Measurements from ENCODE around the gene AOPEP.

The AOPEP gene

DNA sequence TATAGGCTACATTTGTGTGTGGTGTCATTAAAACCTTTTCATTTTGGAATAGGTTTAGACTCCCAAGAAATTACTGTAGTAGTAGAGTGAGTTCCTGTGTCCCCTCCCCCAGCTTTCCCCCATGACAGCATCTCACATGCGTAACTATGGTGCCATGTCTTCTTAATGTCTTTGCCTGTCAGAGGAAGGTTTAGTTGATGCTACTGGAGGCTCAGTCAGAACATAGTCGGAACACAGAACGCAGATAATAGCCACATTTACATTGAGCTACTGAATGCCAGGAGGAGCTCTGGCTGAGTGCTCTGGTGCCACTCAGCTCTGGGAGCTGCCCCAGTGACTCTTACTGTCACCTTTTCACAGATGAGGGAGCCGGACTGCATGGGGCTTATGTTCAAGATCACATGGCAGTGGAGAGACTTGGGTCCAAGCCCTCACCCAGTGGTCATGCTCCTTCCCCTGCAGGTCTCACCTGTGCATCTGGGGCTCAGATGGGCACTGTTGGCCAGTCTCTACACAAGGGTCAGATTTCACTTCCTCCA, 223.6 kb downstream of the AOPEP start:
- DNase-seq (ENCODE audit: extremely low read depth, low read depth): no peak
- H3K4me3 ChIP-seq (replicated peaks; ENCODE audit: low read depth, low read length): no peak overlapping the region
- TF ChIP-seq, protein P1, sequence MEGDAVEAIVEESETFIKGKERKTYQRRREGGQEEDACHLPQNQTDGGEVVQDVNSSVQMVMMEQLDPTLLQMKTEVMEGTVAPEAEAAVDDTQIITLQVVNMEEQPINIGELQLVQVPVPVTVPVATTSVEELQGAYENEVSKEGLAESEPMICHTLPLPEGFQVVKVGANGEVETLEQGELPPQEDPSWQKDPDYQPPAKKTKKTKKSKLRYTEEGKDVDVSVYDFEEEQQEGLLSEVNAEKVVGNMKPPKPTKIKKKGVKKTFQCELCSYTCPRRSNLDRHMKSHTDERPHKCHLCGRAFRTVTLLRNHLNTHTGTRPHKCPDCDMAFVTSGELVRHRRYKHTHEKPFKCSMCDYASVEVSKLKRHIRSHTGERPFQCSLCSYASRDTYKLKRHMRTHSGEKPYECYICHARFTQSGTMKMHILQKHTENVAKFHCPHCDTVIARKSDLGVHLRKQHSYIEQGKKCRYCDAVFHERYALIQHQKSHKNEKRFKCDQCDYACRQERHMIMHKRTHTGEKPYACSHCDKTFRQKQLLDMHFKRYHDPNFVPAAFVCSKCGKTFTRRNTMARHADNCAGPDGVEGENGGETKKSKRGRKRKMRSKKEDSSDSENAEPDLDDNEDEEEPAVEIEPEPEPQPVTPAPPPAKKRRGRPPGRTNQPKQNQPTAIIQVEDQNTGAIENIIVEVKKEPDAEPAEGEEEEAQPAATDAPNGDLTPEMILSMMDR (IDR thresholded peaks at IDR 0.05; ENCODE audit: low read depth, low read length, missing control alignments): no peak

DNA sequence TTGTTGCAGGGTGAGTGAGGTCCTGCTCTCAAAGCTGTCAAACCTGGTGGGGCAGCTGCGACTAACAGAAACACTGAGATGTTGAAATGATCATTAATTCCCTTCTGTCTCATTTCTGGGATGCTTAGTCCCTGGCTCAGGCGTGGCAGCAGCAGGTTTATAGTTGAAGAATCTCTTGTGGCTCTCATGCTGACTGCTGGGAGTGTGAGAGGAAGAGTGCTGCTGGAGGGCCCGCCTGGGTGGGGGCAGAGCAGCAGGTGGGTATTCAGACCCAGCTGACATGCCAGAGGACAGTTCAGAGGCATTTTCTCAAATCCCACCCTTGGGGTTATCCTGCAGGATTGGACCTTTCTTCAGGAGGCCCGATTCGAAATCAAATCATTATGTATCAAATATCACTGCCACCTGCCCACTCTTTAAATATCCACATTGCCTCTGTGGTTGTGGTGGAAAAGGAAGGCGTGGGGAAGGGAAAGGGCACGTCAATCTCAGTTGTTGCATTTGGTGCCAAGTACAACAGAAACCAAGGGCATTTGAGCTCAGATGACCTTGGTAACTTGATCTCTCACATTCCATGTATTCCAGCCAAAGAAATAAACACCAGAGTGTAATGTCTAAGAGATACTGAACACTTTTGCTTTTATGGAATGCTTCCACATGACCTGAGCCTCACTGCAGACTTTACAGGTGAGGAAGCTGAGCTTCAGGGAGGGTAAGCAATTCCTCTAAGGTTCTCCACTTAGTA, 224.3 kb downstream of the AOPEP start:
- TF ChIP-seq, protein P1 (IDR thresholded peaks at IDR 0.05; ENCODE audit: low read depth, low read length, missing control alignments): no peak
- no peak for DNase-seq (ENCODE audit: extremely low read depth, low read depth)

DNA sequence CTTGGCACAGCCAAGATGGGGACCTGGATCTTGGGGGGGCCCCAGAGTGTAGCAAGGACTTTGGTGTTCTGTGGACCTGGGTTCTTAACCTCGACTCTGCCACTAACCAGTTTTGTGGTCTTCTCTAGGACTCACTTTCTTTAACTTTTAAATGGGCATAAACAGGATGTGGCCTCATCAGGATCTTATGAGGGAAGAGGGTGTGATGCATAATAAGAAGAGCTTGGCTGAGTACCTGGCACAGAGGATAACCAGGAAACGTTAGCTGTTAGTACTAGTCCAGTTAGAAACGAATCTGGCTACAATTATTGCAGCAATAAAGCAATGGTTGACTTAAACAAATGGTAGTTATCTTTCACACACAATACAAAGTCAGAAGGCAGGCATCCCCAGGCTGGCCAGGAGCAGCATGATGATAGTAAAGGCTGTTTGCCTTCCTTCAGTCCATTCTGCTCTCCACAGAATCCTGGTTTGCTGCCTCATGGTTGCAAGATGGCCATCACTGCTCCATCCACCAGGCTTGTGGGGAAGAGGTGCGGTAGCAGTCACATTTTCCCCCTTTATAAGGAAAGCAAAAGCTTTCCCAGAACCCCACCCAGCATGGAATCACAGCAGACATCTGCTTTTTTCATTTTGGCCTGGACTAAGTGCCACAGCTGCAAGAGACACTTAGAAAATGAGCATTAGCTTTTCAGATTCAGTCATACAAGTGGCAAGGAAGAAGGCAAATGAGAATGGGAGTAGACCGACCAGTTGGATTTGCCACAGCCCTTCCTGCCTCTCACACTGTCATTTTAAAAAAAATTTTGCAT, 225.0 kb downstream of the AOPEP start:
- no peak overlapping the region for H3K4me3 ChIP-seq (replicated peaks; ENCODE audit: low read depth, low read length)
- TF ChIP-seq, protein P1 (IDR thresholded peaks at IDR 0.05; ENCODE audit: low read depth, low read length, missing control alignments): no peak
- DNase-seq (ENCODE audit: extremely low read depth, low read depth): no peak

More for the DNA sequence above, 224.3 kb downstream of the AOPEP start:
- no peak overlapping the region for H3K4me3 ChIP-seq (replicated peaks; ENCODE audit: low read depth, low read length)

GRCh38 chr9:94952565-94953373, 226.3 kb downstream of the AOPEP start:
- TF ChIP-seq, protein P1 (IDR thresholded peaks at IDR 0.05; ENCODE audit: low read depth, low read length, missing control alignments): no peak
- DNase-seq (ENCODE audit: extremely low read depth, low read depth): no peak
- H3K4me3 ChIP-seq (replicated peaks; ENCODE audit: low read depth, low read length): no peak overlapping the region

DNA sequence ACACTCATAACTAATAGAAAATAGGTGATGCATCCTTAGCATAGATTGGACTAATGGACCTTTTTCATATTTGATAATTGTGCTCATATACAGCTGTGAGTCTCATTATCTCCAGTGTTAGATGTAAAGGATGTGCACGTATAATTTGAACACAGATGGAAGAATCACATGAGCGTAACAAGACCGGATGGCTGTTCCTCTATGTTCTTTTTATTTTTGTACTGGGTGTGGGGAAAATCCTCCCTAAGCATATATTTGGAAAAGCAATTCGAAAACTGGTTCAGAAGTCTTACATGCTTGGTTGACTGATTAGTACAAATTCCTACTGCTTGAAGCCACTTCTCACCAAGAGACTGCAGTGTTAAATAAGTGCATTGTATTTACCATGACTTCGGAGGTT, 230.2 kb downstream of the AOPEP start:
- H3K4me3 ChIP-seq (replicated peaks; ENCODE audit: low read depth, low read length): no peak overlapping the region
- TF ChIP-seq, protein P1 (IDR thresholded peaks at IDR 0.05; ENCODE audit: low read depth, low read length, missing control alignments): no peak
- no peak for DNase-seq (ENCODE audit: extremely low read depth, low read depth)

DNA sequence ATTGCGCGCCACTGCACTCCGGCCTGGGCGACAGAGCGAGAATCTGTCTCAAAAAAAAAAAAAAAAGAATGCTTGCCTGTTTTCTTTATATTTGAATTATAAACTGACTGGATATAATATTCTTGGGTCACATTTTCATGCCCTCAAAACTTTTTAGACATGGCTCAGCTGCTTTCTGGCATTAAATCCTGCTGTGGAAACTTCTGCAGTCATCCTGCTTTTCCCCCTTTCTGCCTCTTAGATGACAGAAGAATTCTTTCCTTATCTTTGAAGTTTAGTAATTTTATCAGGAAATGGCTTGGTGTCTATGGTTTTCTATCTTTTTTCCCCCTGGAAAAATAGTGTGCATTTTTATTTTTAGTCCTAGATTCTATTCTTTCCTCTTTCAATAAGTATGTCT, 234.5 kb downstream of the AOPEP start:
- TF ChIP-seq, protein P1 (IDR thresholded peaks at IDR 0.05; ENCODE audit: low read depth, low read length, missing control alignments): no peak
- H3K4me3 ChIP-seq (replicated peaks; ENCODE audit: low read depth, low read length): no peak overlapping the region
- DNase-seq (ENCODE audit: extremely low read depth, low read depth): no peak

All from HFF-Myc (cell line).